Natural killer cell (primary cell): ENCODE data around the gene ZNF90. TPM values are rescaled to one million over a fixed set of nuclear protein-coding genes. Genes with fewer than 3 reads are reported as not detected.
"Not testable (repeated sequence)": the region's sequence is repeated elsewhere in the genome, so short reads cannot be mapped to it uniquely, and the experiment has no call there.

Source experiments
- ATAC-seq, 3 donors: fragments of 150-1000 bp in 2 of 3; fragments of 200-7000 bp in 1 of 3; cut with Tn5 transposase; 1 replicate in 1 of 3; 2 replicates in 2 of 3; pipeline ENCODE4 v1.10.0; 2021; ENCODE audit warnings: mild to moderate bottlenecking in 2 of 3, moderate library complexity in 2 of 3
- DNase-seq, 2 donors: peaks; one replicate each; pipeline versions ENCODE4 v3.0.0 to v3.0.0-alpha.2; 2013 to 2021; ENCODE audit warnings: mixed read lengths in 1 of 2
- H3K27ac ChIP-seq: one replicate; pipeline ENCODE4 v1.5.1; 2013; ENCODE audit warnings: mild to moderate bottlenecking, low read length
- H3K27me3 ChIP-seq: one replicate; pipeline ENCODE4 v1.6.1; 2013; ENCODE audit warnings: low read length; ENCODE audit not compliant: control insufficient read depth, insufficient read depth
- H3K36me3 ChIP-seq: one replicate; pipeline ENCODE4 v1.6.1; 2013; ENCODE audit warnings: low read length; ENCODE audit not compliant: control insufficient read depth, insufficient read depth
- H3K4me1 ChIP-seq: one replicate; pipeline ENCODE4 v1.6.1; 2013; ENCODE audit warnings: low read length; ENCODE audit not compliant: control insufficient read depth, insufficient read depth
- H3K4me3 ChIP-seq: one replicate; pipeline ENCODE4 v1.5.1; 2013; ENCODE audit warnings: low read length
- H3K9me3 ChIP-seq: one replicate; pipeline ENCODE4 v1.6.1; 2013; ENCODE audit warnings: low read length; ENCODE audit not compliant: control insufficient read depth, insufficient read depth
- H3K27ac Mint-ChIP-seq, 2 donors: one replicate each; pipeline ENCODE4 v1.8.0; 2022; ENCODE audit warnings: mild to moderate bottlenecking in 2 of 2, mixed read lengths in 2 of 2, moderate library complexity in 1 of 2
- H3K27me3 Mint-ChIP-seq, 2 donors: one replicate each; pipeline ENCODE4 v1.8.0; 2022; ENCODE audit warnings: low read depth in 2 of 2, mixed read lengths in 2 of 2
- H3K36me3 Mint-ChIP-seq: one replicate; pipeline ENCODE4 v1.8.0; 2022; ENCODE audit warnings: mixed read lengths
- H3K4me1 Mint-ChIP-seq, 2 donors: one replicate each; pipeline ENCODE4 v1.8.0; 2022; ENCODE audit warnings: mixed read lengths in 2 of 2
- H3K4me3 Mint-ChIP-seq: one replicate; pipeline ENCODE4 v1.8.0; 2022; ENCODE audit warnings: mild to moderate bottlenecking, moderate library complexity, mixed read lengths
- H3K9me3 Mint-ChIP-seq, 2 donors: one replicate each; pipeline ENCODE4 v1.8.0; 2022; ENCODE audit warnings: mixed read lengths in 2 of 2
- whole genome bisulfite sequencing: methylation state at CpG from one replicate; pipeline ENCODE4 v1.1.7; 2013; ENCODE audit warnings: missing lambda C conversion rate; ENCODE audit not compliant: insufficient coverage; 5-methylcytosine and 5-hydroxymethylcytosine counted together
- intact Hi-C: fragments of 100-400 bp; cut with micrococcal nuclease; formaldehyde crosslinking; loops from one replicate; pipeline ENCODE4 v1.14.2; 2022
- total RNA-seq, 4 donors: library from RNA; stranded (reverse); fragments of 120-200 nt in 1 of 4; gene quantifications; one replicate each; pipeline versions ENCODE4 v1.2.3 to v1.2.4, GENCODE V29; 2013 to 2022
- TF ChIP-seq, protein P1 (sequence below): fragments of 200-600 bp; IDR thresholded peaks from one replicate; pipeline ENCODE4 v1.8.0; 2022; ENCODE audit warnings: antibody characterized with exemption

The ZNF90 gene
- total RNA-seq, 3 donors from 2014 or later (not counting 1 experiment from before 2014, with no cell fraction given): 1.6 to 3.2 (median 1.8) TPM

DNA sequence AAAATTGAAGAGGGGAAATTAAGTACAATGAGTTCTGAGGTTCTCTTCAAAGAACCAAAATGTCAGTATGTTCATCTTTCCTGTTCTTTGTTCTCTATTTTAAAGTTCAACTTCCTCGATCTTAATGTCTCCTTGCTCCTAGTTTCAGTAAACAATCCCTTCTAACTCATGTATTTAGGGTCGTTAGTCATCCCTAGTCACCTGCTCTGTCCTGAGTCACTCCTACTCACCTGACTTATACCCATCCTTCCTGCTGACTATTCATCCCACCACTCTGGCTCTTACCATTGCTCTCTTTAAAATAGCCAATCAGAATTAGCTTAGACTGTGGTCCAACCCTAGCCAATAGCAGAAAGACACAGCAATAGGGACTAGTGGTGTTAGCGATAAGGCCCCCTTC lies 24.3 kb downstream of the ZNF90 start:
- TF ChIP-seq, protein P1, sequence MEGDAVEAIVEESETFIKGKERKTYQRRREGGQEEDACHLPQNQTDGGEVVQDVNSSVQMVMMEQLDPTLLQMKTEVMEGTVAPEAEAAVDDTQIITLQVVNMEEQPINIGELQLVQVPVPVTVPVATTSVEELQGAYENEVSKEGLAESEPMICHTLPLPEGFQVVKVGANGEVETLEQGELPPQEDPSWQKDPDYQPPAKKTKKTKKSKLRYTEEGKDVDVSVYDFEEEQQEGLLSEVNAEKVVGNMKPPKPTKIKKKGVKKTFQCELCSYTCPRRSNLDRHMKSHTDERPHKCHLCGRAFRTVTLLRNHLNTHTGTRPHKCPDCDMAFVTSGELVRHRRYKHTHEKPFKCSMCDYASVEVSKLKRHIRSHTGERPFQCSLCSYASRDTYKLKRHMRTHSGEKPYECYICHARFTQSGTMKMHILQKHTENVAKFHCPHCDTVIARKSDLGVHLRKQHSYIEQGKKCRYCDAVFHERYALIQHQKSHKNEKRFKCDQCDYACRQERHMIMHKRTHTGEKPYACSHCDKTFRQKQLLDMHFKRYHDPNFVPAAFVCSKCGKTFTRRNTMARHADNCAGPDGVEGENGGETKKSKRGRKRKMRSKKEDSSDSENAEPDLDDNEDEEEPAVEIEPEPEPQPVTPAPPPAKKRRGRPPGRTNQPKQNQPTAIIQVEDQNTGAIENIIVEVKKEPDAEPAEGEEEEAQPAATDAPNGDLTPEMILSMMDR: no peak
- no peak for DNase-seq
- no peak overlapping the region for H3K27ac ChIP-seq
- no peaks in the 10 kb centered on the region for H3K27me3 ChIP-seq
- H3K4me1 ChIP-seq: no peaks in the 10 kb centered on the region
- no peak for ATAC-seq
- H3K9me3 ChIP-seq: peaks cover 7% of the 10 kb centered on the region
- peaks cover 36% of the 10 kb centered on the region for H3K36me3 Mint-ChIP-seq
- H3K4me1 Mint-ChIP-seq: no peaks in the 10 kb centered on the region
- no peak overlapping the region for H3K4me3 Mint-ChIP-seq
- intact Hi-C loops: no loop called here
- peaks cover 4 to 11% of the 10 kb centered on the region in 2 donors for H3K9me3 Mint-ChIP-seq
- H3K27me3 Mint-ChIP-seq: no peaks in the 10 kb centered on the region
- no peaks in the 10 kb centered on the region for H3K36me3 ChIP-seq
- WGBS: 93% methylated on average over 3 of the region's 3 CpGs
- H3K4me3 ChIP-seq: no peak overlapping the region
- no peak overlapping the region for H3K27ac Mint-ChIP-seq

DNA sequence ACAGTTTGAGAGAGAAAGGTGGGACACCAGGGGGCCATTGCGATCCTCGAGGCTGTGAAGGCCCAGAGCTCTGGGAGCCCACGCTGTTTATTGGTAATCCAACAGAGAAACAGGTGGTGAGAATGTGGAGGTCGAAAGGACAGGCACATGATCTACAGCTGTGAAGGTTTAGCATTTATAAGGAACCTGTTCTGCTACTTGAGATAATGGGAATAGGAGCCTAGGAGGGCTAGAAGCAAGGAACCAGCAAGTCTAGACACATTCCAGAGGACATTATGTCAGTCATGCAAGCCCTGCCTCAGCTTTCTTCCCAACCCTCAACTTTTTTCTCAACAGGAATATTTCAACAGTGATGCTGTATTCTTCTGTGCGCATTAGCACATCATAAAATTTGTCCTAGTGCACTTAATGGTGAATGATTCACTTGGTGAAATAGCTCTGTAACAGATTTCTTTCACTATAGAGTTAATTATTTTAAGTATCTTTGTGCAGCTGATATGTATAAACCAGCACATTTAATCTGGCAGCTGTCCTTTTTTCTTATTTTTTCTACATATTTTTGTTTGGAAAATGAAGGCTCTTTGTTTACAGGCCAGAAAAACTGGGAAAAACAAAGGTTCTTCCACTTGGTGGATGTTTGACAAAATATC lies 25.4 kb downstream of the ZNF90 start:
- H3K4me3 Mint-ChIP-seq: no peak overlapping the region
- H3K9me3 ChIP-seq: peaks cover 12% of the 10 kb centered on the region
- H3K4me1 Mint-ChIP-seq: no peaks in the 10 kb centered on the region
- TF ChIP-seq, protein P1: no peak
- no peak overlapping the region for H3K4me3 ChIP-seq
- no peak overlapping the region for H3K27ac ChIP-seq
- peaks cover 36% of the 10 kb centered on the region for H3K36me3 Mint-ChIP-seq
- H3K36me3 ChIP-seq: no peaks in the 10 kb centered on the region
- H3K27me3 ChIP-seq: no peaks in the 10 kb centered on the region
- WGBS: 96% methylated on average over 4 of the region's 5 CpGs
- DNase-seq (no peak), ATAC-seq (no peak)
- intact Hi-C loops: no loop called here
- no peaks in the 10 kb centered on the region for H3K4me1 ChIP-seq
- no peak overlapping the region for H3K27ac Mint-ChIP-seq
- no peaks in the 10 kb centered on the region for H3K27me3 Mint-ChIP-seq
- peaks cover 4 to 11% of the 10 kb centered on the region in 2 donors for H3K9me3 Mint-ChIP-seq

DNA sequence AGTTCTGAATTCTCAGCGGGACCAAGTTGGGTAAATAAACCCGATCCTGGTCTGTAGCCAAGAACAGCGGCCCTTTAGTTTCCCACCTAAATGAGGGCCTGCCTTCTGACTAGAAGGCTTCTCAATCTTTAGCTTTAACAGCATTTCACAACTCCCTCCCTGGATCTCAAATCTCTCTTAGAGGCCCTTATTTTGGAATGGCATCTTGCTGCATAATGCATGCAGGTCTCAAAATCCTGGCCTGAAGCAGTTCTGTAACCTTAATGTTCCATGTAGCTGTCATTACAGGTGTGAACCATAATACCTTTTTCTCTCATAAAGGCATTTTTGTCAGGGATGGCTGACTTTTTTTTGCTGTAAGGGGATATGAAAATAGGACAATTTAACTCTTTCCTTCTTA lies 29.5 kb downstream of the ZNF90 start:
- no peak overlapping the region for H3K27ac ChIP-seq
- TF ChIP-seq, protein P1: no peak
- DNase-seq: no peak
- 82% methylated on average over 3 of the region's 3 CpGs for WGBS
- peaks cover 2 to 7% of the 10 kb centered on the region in 2 donors for H3K9me3 Mint-ChIP-seq
- no peak overlapping the region for H3K27ac Mint-ChIP-seq
- peaks cover 13% of the 10 kb centered on the region for H3K36me3 Mint-ChIP-seq
- no peaks in the 10 kb centered on the region for H3K27me3 Mint-ChIP-seq
- intact Hi-C loops: no loop called here
- H3K4me1 ChIP-seq: no peaks in the 10 kb centered on the region
- no peaks in the 10 kb centered on the region for H3K27me3 ChIP-seq
- no peaks in the 10 kb centered on the region for H3K36me3 ChIP-seq
- no peak for ATAC-seq
- H3K4me3 Mint-ChIP-seq: no peak overlapping the region
- no peaks in the 10 kb centered on the region for H3K4me1 Mint-ChIP-seq
- H3K4me3 ChIP-seq: no peak overlapping the region
- peaks cover 22% of the 10 kb centered on the region for H3K9me3 ChIP-seq

DNA sequence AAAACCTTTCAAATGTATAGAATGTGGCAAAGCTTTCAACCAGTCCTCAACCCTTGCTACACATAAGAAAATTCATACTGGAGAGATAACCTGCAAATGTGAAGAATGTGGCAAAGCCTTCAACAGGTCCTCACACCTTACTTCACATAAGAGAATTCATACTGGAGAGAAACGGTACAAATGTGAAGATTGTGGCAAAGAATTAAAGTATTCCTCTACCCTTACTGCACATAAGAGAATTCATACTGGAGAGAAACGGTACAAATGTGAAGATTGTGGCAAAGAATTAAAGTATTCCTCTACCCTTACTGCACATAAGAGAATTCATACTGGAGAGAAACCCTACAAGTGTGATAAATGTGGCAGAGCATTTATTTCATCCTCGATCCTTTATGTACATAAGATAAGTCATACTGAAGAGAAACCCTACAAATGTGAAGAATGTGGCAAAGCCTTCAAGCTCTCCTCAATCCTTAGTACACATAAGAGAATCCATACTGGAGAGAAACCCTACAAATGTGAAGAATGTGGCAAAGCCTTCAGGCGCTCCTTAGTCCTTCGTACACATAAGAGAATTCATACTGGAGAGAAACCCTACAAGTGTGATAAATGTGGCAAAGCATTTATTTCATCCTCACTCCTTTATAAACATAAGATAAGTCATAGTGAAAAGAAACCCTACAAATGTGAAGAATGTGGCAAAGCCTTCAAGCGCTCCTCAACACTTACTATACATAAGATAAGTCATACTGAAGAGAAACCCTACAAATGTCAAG lies 40.5 kb downstream of the ZNF90 start:
- H3K4me1 ChIP-seq, intact Hi-C loops, H3K4me1 Mint-ChIP-seq, H3K27ac Mint-ChIP-seq, H3K36me3 ChIP-seq, H3K27ac ChIP-seq, ATAC-seq, H3K27me3 ChIP-seq, H3K4me3 Mint-ChIP-seq, DNase-seq, H3K4me3 ChIP-seq, H3K27me3 Mint-ChIP-seq: not testable (repeated sequence)
- H3K36me3 Mint-ChIP-seq: peaks cover 55% of the 10 kb centered on the region
- H3K9me3 ChIP-seq: peaks cover 42% of the 10 kb centered on the region
- H3K9me3 Mint-ChIP-seq: peaks cover 6 to 20% of the 10 kb centered on the region in 2 donors
- WGBS: 100% methylated on average over 1 of the region's 6 CpGs
